Neural crest cell (in vitro differentiated cells): ENCODE results near the gene PLXNC1. TPM values are rescaled to one million over a fixed set of nuclear protein-coding genes. Genes with fewer than 3 reads are reported as not detected.

ENCODE experiments used
- DNase-seq: peaks from one replicate; pipeline ENCODE4 v3.0.0; 2021; ENCODE audit warnings: low read depth, mixed read lengths, low spot score
- H3K27ac Mint-ChIP-seq: one replicate; pipeline ENCODE4 v1.8.0; 2021; ENCODE audit warnings: mild to moderate bottlenecking, mixed read lengths; ENCODE audit not compliant: unreplicated experiment
- H3K27me3 Mint-ChIP-seq: 2 replicates; pipeline ENCODE4 v1.8.0; 2021; ENCODE audit warnings: low read depth, mild to moderate bottlenecking, mixed read lengths
- H3K36me3 Mint-ChIP-seq: 2 replicates; pipeline ENCODE4 v1.8.0; 2021; ENCODE audit warnings: low read depth, mild to moderate bottlenecking, mixed read lengths
- H3K4me1 Mint-ChIP-seq: 2 replicates; pipeline ENCODE4 v1.8.0; 2021; ENCODE audit warnings: mixed read lengths
- H3K4me3 Mint-ChIP-seq: one replicate; pipeline ENCODE4 v1.8.0; 2021; ENCODE audit warnings: mild to moderate bottlenecking, mixed read lengths
- H3K9me3 Mint-ChIP-seq: 2 replicates; pipeline ENCODE4 v1.8.0; 2021; ENCODE audit warnings: mixed read lengths
- total RNA-seq: library from RNA; stranded (reverse); gene quantifications from 2 replicates; pipeline ENCODE4 v1.2.1, GENCODE V29; 2021
- TF ChIP-seq, protein P1 (sequence below): fragments of 200-600 bp; sonication (generic); conservative IDR thresholded peaks from 2 replicates; pipeline ENCODE4 v1.5.0; 2021; ENCODE audit warnings: antibody characterized with exemption, mild to moderate bottlenecking

PLXNC1 gene
- total RNA-seq, 1 donor from 2014 or later: 5.8 TPM

- no peak overlapping the region for H3K27ac Mint-ChIP-seq
- H3K4me3 Mint-ChIP-seq: no peak overlapping the region
- peaks cover 9% of the 10 kb centered on the region for H3K36me3 Mint-ChIP-seq
- TF ChIP-seq, protein P1, sequence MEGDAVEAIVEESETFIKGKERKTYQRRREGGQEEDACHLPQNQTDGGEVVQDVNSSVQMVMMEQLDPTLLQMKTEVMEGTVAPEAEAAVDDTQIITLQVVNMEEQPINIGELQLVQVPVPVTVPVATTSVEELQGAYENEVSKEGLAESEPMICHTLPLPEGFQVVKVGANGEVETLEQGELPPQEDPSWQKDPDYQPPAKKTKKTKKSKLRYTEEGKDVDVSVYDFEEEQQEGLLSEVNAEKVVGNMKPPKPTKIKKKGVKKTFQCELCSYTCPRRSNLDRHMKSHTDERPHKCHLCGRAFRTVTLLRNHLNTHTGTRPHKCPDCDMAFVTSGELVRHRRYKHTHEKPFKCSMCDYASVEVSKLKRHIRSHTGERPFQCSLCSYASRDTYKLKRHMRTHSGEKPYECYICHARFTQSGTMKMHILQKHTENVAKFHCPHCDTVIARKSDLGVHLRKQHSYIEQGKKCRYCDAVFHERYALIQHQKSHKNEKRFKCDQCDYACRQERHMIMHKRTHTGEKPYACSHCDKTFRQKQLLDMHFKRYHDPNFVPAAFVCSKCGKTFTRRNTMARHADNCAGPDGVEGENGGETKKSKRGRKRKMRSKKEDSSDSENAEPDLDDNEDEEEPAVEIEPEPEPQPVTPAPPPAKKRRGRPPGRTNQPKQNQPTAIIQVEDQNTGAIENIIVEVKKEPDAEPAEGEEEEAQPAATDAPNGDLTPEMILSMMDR: no peak
- no peaks in the 10 kb centered on the region for H3K9me3 Mint-ChIP-seq
- H3K4me1 Mint-ChIP-seq: no peaks in the 10 kb centered on the region
- no peaks in the 10 kb centered on the region for H3K27me3 Mint-ChIP-seq
- no peak for DNase-seq
Observed at GRCh38 chr12:94240171-94240570, 91.8 kb downstream of the PLXNC1 start.

DNA sequence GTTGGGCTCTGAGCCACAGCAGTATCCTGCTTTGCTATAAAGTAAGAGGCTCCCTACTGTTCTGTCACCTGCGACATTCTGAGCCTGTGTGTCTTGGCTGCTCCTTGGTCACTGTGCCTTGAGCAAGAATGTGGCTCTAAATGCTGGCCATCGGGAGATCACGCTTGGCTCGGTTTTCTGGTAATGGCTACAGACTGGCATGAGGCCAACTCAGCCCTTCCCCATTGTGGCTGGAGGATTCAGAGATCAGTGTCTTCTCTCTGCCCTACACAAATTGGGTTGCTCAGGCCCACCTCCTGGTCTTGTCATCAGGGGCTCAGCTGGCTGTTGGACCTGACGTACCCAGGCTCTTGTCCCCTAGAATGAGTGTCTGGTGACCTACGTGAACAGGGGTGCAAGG is 94.5 kb downstream of the PLXNC1 start:
- Mint-ChIP-seq H3K4me1 (peaks cover 24% of the 10 kb centered on the region), H3K27ac (no peak overlapping the region), H3K27me3 (peaks cover 3% of the 10 kb centered on the region), H3K4me3 (no peak overlapping the region), H3K9me3 (no peaks in the 10 kb centered on the region), H3K36me3 (peaks cover 4% of the 10 kb centered on the region)
- no peak for DNase-seq
- TF ChIP-seq, protein P1: no peak

- TF ChIP-seq, protein P1: no peak
- peaks cover 3% of the 10 kb centered on the region for H3K27me3 Mint-ChIP-seq
- no peaks in the 10 kb centered on the region for H3K9me3 Mint-ChIP-seq
- peaks cover 4% of the 10 kb centered on the region for H3K36me3 Mint-ChIP-seq
- DNase-seq: no peak
- H3K27ac Mint-ChIP-seq: no peak overlapping the region
- peaks cover 34% of the 10 kb centered on the region for H3K4me1 Mint-ChIP-seq
- H3K4me3 Mint-ChIP-seq: no peak overlapping the region
Observed at GRCh38 chr12:94244165-94245133, 96.1 kb downstream of the PLXNC1 start.

GRCh38 chr12:94245631-94246383 is 97.4 kb downstream of the PLXNC1 start:
- H3K36me3 Mint-ChIP-seq: peaks cover 6% of the 10 kb centered on the region
- no peak overlapping the region for H3K4me3 Mint-ChIP-seq
- TF ChIP-seq, protein P1: no peak
- H3K27me3 Mint-ChIP-seq: peaks cover 7% of the 10 kb centered on the region
- H3K27ac Mint-ChIP-seq: peak overlapping the region; percentile 10
- no peak for DNase-seq
- no peaks in the 10 kb centered on the region for H3K9me3 Mint-ChIP-seq
- peaks cover 34% of the 10 kb centered on the region for H3K4me1 Mint-ChIP-seq

- Mint-ChIP-seq H3K4me3 (peak overlapping the region; percentile 1), H3K27ac (peak overlapping the region; percentile 13), H3K27me3 (peaks cover 7% of the 10 kb centered on the region), H3K36me3 (peaks cover 2% of the 10 kb centered on the region), H3K9me3 (no peaks in the 10 kb centered on the region), H3K4me1 (peaks cover 34% of the 10 kb centered on the region)
- TF ChIP-seq, protein P1: no peak
- no peak for DNase-seq
Observed at GRCh38 chr12:94247246-94247645, 98.9 kb downstream of the PLXNC1 start.
